Mucosa of descending colon (tissue), 3 donors: ENCODE measurements around the gene SPEM1. TPM values are rescaled to one million over a fixed set of nuclear protein-coding genes. Genes with fewer than 3 reads are reported as not detected.
A peak's percentile ranks its signal among the peaks of the same experiment; 100 is the strongest.

ENCODE experiments used
- ATAC-seq: fragments of 200-7000 bp; cut with Tn5 transposase; one replicate; pipeline ENCODE4 v1.9.1; 2020; ENCODE audit warnings: mild to moderate bottlenecking, moderate library complexity
- DNase-seq, 3 donors: peaks; one replicate each; pipeline ENCODE4 v3.0.0-alpha.2; 2020
- H3K36me3 ChIP-seq: fragments of 200-600 bp; one replicate; pipeline ENCODE4 v1.8.0; 2021; ENCODE audit warnings: low read depth, mild to moderate bottlenecking
- H3K4me1 ChIP-seq: fragments of 200-600 bp; one replicate; pipeline ENCODE4 v1.8.0; 2021; ENCODE audit warnings: low read depth, mild to moderate bottlenecking
- H3K4me3 ChIP-seq: fragments of 200-600 bp; one replicate; pipeline ENCODE4 v1.8.0; 2021; ENCODE audit warnings: mild to moderate bottlenecking
- H3K9me3 ChIP-seq: fragments of 200-600 bp; one replicate; pipeline ENCODE4 v1.8.0; 2021; ENCODE audit warnings: mild to moderate bottlenecking
- intact Hi-C, 2 donors: fragments of 100-400 bp; cut with DNase I in 1 of 2; cut with micrococcal nuclease in 1 of 2; formaldehyde crosslinking; loops; one replicate each; pipeline versions ENCODE4 v1.11.0 to v1.11.1; 2022; cut with DNase I, micrococcal nuclease
- total RNA-seq, 3 donors: library from RNA; stranded (reverse); fragmentation: NEBNext Ultra II Directional in 2 of 3; extraction: Animal tissue kit (Norgen Biotek cat#: 25700) in 2 of 3; gene quantifications; one replicate each; pipeline versions ENCODE4 v1.2.1 to v1.2.4, GENCODE V29; 2021 to 2023
- TF ChIP-seq, protein P1 (sequence below): fragments of 200-600 bp; IDR thresholded peaks from one replicate; pipeline ENCODE4 v1.8.0; 2022; ENCODE audit warnings: antibody characterized with exemption, mild to moderate bottlenecking
- donor health status: DM: no; HTN: no; CAD: no; lungs with moderate emphysema.
- donor health status: DM: no; HTN: no; CAD: no.
- donor health status: DM: no; HTN: yes; CAD: no.

The SPEM1 gene
- total RNA-seq, 3 donors from 2014 or later, result not detected

DNA sequence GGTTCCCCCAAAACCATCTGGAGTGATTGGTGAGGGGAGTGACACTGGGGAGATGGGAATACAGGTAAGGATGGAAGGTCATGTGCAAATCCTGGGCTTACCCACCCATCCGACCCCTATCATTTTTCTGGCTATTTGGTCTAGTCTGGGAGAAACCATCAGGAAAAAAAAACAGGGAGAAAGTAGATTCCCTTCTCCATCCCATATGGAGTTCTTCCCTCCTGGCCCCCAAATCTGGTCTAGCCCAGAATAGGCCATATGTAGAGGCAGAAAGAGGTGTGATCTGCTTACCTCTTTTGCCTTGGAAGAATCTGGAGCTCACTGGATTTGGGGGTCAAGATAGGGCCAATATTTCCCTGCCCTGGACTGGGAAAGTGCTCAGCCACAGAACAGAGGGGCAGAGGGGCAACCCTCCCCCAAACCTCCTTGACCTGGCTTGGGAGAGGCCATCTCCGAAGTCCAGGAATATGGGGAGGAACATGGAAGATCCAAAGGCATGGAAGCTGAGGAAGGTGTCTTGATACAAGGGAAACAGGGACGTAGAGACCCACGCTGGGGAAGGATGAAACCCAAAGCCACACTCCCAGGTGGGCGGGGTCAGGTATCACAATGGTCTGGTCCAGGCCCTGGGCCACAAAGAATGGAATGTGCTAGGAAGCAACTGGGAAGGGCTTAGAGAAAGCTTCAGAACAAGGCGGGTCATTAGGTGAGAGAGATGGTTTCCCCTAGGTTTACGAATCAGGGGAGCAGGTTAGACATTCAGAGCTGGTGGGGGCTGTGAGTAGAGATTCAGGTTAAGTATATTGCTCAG lies 40.9 kb downstream of the SPEM1 start:
- H3K36me3 ChIP-seq, result no peaks in the 10 kb centered on the region
- no peak for ATAC-seq
- TF ChIP-seq, protein P1, sequence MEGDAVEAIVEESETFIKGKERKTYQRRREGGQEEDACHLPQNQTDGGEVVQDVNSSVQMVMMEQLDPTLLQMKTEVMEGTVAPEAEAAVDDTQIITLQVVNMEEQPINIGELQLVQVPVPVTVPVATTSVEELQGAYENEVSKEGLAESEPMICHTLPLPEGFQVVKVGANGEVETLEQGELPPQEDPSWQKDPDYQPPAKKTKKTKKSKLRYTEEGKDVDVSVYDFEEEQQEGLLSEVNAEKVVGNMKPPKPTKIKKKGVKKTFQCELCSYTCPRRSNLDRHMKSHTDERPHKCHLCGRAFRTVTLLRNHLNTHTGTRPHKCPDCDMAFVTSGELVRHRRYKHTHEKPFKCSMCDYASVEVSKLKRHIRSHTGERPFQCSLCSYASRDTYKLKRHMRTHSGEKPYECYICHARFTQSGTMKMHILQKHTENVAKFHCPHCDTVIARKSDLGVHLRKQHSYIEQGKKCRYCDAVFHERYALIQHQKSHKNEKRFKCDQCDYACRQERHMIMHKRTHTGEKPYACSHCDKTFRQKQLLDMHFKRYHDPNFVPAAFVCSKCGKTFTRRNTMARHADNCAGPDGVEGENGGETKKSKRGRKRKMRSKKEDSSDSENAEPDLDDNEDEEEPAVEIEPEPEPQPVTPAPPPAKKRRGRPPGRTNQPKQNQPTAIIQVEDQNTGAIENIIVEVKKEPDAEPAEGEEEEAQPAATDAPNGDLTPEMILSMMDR, result no peak
- intact Hi-C loops, result no loop called here
- no peaks in the 10 kb centered on the region for H3K9me3 ChIP-seq
- H3K4me1 ChIP-seq, result no peaks in the 10 kb centered on the region
- no peak overlapping the region for H3K4me3 ChIP-seq
- DNase-seq, result no peak

DNA sequence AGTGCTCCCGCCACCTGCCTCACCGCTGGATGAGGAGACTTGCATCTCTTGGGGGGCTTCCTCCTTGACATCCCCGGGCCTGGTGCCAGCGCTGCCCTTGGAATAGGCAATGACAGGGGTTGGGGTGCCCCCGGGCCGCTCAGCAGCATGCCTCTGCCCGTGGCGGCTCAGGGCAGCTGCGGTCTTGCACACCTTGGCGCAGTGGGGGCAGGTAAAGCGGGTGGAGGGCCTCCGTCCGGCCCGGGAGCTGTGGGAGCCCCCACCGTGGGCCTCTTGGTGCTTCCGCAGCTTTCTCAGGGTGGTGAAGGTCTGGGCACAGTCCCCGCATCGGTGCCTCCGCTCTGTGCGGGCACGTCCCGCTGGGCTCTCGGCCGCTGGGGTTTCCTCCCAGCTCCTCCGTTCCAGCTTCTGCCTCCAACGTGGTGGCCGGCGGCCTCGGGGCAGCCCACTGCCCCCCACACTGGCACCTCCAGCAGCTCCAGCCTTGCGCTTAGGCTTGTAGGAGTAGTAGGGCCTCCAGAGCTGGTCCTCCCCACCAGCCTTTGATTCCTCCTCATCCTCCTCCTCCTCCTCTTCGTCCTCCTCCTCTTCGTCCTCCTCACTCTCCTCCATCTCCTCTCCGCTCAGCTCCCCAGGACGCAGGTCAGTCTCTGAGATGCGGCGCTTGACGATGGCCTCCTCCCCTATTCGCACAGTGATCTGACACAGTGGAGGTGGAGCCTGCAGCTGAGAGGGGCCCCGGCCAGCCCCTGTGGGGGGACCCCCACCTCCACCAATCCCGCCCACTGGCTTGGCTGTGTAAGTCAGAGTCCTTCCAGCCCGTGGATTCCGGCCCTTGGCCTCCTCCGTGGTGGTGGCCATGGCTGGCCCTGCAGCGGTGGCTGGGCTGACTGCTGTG lies 42.6 kb downstream of the SPEM1 start:
- Histone ChIP-seq H3K36me3 (no peaks in the 10 kb centered on the region), H3K4me3 (no peak overlapping the region), H3K9me3 (no peaks in the 10 kb centered on the region), H3K4me1 (peaks cover 6% of the 10 kb centered on the region)
- ATAC-seq (no peak), DNase-seq (peak in 1 of 3 donors; percentile 50)
- TF ChIP-seq, protein P1, result no peak
- intact Hi-C loops, result no loop called here

DNA sequence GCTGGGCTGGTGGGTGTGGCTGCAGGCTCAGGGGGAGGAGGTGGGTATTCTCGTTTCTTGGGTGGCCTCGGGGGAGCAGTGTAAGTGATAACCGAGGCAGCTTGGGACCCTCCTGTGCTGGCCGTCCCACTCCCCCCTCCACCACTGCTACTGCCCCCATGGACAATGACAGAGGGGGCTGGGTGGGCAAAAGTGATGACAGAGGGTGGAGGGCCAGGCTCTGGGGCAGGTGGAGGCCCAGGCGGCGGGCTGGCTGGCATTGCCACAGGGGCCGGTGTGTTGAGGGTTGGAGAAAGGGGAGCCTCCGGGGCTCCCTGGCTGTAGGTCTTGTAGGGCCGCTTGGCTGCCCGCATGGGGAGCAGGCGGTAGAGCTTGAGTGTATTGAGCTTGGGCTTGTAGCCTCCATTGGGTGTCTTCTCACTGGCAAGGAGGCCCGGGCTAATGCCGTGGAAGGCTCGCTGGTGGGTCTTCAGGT lies 43.3 kb downstream of the SPEM1 start:
- intact Hi-C loops, result no loop called here
- H3K4me3 ChIP-seq, result no peak overlapping the region
- DNase-seq (peak in 1 of 3 donors; percentile 48), ATAC-seq (no peak)
- no peaks in the 10 kb centered on the region for H3K36me3 ChIP-seq
- peaks cover 6% of the 10 kb centered on the region for H3K4me1 ChIP-seq
- TF ChIP-seq, protein P1, result no peak
- H3K9me3 ChIP-seq, result no peaks in the 10 kb centered on the region

DNA sequence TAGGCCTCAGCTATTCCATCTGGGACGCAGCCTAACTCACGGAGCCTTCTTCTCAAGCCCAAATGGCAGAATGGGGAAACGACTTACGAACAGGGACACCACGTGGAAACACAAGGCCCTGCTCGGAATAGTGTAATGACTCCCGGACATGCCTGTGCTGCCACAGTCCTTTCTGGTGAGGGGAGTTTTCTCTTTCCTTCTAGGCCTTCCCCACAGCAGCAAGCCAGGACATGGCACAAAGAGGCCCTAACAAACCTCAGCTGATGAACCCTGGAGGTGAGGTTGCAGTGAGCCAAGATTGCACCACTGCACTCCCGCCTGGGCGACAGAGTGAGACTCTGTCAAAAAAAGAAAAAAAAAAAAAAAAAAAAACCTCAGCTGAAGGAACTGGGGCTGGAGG lies 44.0 kb downstream of the SPEM1 start:
- TF ChIP-seq, protein P1, result no peak
- intact Hi-C loops, result no loop called here
- DNase-seq (no peak), ATAC-seq (no peak)
- H3K4me3 ChIP-seq, result no peak overlapping the region
- peaks cover 6% of the 10 kb centered on the region for H3K4me1 ChIP-seq
- no peaks in the 10 kb centered on the region for H3K9me3 ChIP-seq
- H3K36me3 ChIP-seq, result no peaks in the 10 kb centered on the region

DNA sequence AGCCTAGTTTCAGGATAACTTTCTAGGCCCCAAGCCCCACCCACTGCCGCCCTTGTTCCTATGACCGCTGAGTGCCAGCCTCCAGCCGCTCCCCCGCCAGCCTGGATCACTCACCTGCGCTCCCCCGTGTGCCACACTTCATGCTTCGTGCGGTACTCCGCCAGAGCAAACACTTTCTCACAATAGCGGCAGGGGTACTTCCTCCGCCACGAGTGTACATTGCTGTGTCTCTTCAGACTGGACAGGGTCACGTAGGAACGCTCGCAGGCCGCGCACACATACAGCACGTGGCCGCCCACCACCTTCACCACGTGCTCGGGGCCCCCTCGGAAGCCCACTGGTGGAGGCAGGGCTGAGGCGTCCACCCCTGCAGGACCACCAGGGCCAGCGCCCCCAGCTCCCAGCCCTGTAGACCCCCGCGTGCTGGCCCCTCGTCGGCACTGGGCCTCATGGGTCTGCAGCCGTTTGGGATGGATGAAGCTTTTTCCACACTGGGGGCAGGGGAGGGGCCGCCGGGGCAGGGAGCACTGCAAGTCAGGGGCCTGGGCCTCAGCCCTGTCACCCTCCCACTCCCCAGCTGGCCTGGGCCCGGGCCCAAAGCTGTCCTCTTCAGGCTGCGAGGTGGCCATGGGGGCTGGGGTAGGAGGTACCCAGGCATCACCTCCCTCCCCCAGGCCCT lies 45.6 kb downstream of the SPEM1 start:
- DNase-seq (peak in 1 of 3 donors; percentile 49), ATAC-seq (no peak)
- Histone ChIP-seq H3K4me1 (peaks cover 6% of the 10 kb centered on the region), H3K4me3 (no peak overlapping the region), H3K9me3 (no peaks in the 10 kb centered on the region), H3K36me3 (no peaks in the 10 kb centered on the region)
- intact Hi-C loops, result no loop called here
- TF ChIP-seq, protein P1, result no peak
